HG02571 (cell line): ENCODE measurements around the gene GLRX3.

Experiments used
- ATAC-seq: cut with Tn5 transposase; IDR thresholded peaks from one replicate; pipeline ENCODE4 v1.9.1; 2021; ENCODE audit warnings: mild to moderate bottlenecking, moderate library complexity; ENCODE audit not compliant: unreplicated experiment

Gene GLRX3

GRCh38 chr10:130137090-130137448 lies 878 bp downstream of the GLRX3 start:
- ATAC-seq = no peak

DNA sequence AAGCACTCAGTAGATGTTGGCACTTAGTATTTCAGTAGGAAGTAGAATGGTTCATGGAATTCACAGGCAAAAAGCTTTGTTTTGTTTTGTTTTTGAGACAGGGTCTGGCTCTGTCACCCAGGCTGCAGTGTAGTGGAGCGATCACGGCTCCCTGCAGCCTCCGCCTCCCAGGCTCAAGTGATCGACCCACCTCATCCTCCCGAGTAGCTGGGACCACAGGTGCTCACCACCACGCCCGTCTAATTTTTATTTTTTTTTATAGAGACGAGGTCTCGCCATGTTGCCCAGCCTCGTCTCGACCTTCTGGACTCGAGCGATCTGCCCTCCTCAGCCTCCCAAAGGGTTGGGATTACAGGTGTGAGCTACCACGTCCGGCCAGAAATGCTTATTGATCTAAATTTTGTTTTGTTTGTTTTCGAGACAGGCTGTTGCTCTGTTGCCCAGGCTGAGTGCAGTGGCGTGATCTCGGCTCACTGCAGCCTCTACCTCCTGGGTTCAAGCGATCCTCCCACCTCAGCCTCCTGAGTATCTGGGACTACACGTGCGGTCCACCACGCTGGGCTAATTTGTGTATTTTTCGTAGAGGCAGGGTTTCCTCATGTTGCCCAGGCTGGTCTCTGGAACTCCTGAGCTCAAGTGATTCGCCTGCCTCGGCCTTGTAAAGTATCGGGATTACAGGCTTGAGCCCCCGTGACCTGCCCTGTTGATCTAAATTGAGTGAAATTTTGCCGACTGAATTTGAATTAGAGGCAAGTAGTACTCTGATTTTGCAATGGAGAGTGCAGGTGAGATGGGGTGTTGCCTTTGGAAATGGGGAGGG lies 1.7 kb downstream of the GLRX3 start:
- ATAC-seq = no peak

- ATAC-seq = no peak
Measured at GRCh38 chr10:130138479-130138866, 2.3 kb downstream of the GLRX3 start.

DNA sequence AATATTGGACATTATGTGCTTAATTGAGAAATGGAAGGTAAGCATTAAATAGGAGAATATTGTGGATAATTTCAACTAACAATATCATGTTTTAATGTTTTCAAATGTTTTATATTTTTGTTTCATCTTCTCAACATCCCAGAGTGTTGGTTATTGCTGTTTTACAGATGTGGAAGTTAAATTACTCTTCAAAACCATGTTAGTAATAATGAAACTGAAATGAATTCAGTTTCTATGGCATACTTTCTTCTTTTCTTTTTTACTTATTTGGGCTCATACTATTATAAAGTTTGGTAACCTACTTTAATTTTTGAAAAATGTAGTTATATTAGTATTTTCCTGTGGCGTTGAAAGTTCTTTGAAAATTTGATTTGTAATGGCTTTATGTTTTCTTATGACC lies 4.2 kb downstream of the GLRX3 start:
- no peak for ATAC-seq

- ATAC-seq = no peak
Measured at GRCh38 chr10:130141038-130141437, 4.8 kb downstream of the GLRX3 start.

DNA sequence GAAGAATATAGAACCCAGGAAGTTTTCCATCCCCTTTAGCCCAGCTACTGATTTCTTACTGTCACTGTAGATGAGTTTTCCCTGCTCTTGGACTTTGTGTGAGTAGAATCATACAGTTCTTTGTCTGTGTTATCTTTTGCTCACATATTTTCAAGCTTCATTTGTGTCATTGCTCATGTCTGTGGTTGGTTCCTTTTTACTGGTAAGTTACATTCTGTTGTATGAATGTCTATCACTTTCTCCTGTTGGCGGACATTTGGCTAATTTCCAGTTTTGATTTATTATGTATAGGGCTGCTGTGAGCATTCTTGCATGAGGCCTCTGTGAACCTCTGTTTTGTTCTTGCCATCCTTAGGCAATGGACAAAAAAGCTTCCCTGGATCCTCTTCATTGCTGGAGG lies 5.3 kb downstream of the GLRX3 start:
- ATAC-seq = no peak

DNA sequence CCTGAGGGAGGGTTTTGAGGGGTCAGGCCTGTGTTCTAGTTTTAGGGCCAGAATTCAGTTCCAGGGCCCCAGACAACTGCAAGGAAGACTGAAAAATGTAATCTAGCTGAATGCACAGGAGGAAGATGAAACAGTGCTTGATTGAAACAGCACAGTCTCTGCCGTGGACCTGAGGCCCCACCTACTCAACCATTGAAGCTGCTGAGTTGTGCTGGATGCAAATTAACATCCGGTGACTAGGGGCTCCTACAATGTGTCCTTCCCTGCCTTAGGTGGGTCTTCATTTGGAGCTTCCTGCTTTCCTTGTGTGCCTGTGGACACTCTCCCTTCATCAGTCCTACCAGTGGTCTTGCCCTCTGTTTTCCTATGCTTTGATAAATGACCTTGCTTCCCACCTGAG lies 5.7 kb downstream of the GLRX3 start:
- ATAC-seq = peak; percentile 83

DNA sequence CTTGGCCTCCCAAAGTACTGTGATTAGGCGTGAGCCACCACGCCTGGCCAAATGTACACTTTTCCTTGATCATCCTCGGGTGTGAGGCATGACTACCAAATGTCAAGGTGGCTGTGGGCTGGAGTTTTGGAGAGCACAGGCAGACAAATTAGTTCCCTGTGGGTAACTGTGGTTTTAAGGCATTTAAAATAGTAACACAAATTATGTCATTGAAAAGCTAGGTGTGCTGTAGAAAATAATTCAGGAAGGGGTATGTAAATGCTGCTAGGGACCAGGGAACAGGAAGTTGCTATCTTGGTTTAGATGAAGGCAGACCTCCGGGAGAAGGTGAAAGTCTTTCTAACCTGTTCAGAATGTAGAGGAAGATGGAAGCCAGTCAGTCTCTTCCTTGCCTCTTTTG lies 9.9 kb downstream of the GLRX3 start:
- no peak for ATAC-seq

- no peak for ATAC-seq
Measured at GRCh38 chr10:130159192-130159794, 23.1 kb downstream of the GLRX3 start.

- ATAC-seq = no peak
Measured at GRCh38 chr10:130160775-130161174, 24.6 kb downstream of the GLRX3 start.

DNA sequence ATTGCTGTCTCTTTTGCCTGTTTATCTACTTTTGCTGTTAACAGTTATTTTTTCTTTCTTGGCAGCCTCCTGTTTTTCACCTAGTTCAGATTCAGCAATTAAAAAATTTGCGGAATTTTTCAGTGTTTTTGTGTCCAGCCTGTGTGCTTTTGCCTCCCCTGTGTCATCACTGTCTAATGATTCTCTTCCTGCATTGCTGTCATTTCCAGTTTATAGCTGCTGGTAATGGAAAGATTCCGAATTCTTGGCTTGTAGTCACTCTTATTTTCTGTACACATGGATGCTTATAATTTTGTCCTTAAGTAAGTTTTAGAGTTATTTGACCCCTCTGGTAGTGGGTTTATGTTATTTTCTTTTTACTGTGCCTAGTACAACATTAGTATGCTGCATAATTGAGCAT lies 25.1 kb downstream of the GLRX3 start:
- no peak for ATAC-seq

DNA sequence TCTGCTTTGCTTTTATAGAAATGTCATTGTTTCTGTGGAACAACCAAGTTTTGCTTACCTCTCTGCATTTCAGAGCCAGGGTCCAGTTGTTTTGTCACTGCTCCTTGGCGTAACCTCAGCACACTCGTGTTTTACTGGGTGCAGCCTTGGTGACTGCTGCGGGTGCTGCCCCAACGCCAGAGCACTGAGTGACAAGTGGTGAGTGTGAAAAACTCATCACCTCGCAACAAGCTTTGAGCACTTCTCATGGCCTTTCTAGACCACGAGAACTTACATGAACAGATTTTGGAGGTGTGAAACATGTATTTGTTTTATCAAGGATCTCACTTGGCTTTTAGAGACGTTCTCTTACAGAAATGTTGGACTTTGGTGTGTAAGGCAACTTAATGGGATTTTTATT lies 31.0 kb downstream of the GLRX3 start:
- ATAC-seq = no peak

GRCh38 chr10:130167707-130168106 lies 31.5 kb downstream of the GLRX3 start:
- ATAC-seq = no peak

DNA sequence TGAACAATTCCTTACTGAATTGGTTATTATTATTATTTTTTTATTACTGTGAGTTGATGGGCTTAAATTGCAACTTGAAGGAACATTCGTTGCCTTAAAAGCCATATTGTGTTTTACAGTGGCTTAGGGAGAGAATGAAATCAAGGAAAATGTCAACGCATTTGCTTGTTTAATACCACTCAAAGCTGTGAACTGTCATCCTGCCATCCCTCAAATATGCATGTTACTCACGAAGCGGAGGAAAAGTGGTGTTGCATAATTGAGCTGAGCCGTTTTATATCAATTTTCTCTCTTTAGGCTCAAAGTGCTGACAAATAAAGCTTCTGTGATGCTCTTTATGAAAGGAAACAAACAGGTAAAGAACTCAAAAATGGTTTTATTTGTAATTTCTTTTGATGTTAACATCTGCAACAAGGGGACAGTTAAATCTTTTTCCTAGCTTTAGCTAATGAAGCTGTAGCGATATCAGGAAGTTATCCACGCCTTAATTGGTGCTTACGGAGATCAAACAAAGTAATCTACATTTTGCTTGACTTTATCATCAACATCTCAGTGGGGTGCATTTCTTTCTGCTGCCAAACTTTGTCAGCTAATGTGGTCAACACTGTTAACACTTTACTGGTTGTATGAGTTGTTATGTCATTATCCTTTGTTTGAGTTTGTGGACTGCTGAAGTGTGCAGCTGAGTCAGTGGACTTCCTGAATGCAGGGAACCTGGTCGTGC lies 33.1 kb downstream of the GLRX3 start:
- ATAC-seq = no peak

- no peak for ATAC-seq
Measured at GRCh38 chr10:130171196-130171595, 35.0 kb downstream of the GLRX3 start.

DNA sequence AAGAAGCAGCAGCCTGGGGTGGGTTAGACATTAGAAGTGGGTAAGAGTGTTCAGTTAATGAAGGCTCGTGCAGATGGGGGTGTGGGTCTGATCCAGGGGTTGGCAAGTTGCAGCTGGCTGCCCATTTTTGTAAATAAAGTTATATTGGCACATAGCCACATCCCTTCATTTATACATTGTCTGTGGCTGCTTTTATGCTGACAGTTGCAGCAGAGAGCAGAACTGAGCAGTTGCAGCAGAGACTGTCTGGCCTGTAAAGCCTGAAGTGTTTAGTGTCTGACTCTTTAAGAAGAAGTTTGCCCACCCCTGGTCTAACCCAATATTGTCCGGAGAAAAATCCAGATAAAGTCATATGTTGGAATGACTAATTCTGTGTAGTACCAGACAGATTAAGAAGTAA lies 38.1 kb downstream of the GLRX3 start:
- no peak for ATAC-seq

GRCh38 chr10:130175074-130175473 lies 38.9 kb downstream of the GLRX3 start:
- no peak for ATAC-seq

DNA sequence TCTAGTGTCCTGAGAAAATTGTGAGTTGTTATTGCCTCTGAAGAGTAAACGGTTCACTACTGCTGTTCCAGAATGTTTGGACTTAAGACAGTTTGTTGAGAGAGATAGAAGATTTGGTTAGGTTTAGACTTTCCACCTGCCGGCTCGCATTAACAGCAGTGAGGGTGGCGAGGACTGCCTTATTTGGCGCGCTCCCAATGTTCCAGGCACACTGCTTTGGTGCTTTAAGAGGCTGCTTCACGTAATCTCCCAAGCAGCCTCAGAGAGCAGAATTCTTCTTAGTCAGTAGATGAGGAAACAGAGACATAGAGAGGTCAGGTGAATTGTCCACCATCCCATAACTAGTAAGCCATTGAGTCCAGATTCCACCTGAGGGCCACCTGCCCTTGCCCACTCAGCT lies 41.1 kb downstream of the GLRX3 start:
- no peak for ATAC-seq

- no peak for ATAC-seq
Measured at GRCh38 chr10:130179640-130180039, 43.4 kb downstream of the GLRX3 start.

DNA sequence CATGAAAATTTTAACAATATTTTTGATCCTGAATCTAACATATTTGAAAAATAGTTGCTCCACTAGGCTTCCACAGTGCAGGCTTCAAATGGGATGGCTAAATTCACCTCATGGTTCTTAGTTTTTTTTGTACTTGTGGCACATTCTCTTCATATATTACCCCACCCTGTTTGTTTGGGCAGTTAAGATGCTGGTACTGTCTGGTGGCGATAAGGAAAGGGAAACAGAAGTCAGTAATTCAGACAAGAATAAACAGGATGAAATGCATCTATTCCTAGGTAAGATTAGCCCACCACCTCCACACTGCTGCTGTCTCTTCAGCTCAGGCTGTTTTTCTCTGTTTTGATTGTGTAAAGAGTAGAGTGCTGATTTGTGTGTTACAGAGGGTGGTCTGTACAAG lies 44.2 kb downstream of the GLRX3 start:
- ATAC-seq = no peak

DNA sequence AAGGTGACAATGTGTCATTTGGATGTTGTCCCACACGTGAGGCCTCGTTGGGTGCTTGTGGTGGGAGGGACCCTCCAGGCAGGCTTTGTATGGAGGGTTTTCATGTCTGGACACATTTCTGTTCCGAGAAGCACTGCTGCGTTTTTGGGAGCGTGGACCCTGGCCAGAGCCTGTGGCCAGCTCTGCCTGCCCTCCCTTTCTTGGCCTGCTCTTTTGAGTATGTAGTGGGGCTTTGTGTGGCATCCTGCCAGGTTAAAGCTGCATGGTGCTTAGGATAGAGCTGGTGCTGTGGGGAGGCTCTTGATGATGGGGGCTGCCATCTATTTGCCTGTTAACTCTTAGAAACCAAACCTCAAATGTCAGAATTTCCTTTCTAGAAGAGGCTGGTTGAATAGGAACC lies 45.7 kb downstream of the GLRX3 start:
- ATAC-seq = no peak

GRCh38 chr10:130185591-130185990 lies 49.4 kb downstream of the GLRX3 start:
- no peak for ATAC-seq
